Measurements from ENCODE around the gene GPN3. TPM values are rescaled to one million over a fixed set of nuclear protein-coding genes. Genes with fewer than 3 reads are reported as not detected.
"Not testable (repeated sequence)": the region's sequence is repeated elsewhere in the genome, so short reads cannot be mapped to it uniquely, and the experiment has no call there.

The GPN3 gene
- polyA plus RNA-seq, 1 donor from 2014 or later, result 23.8 TPM

- Histone ChIP-seq H3K4me2 (ENCODE audit: low read length) (no peak overlapping the region), H3K9me2 (ENCODE audit: insufficient read depth, low read length) (no peaks in the 10 kb centered on the region), H3K27ac (ENCODE audit: low read length) (no peak overlapping the region), H3K9ac (ENCODE audit: low read length) (no peak overlapping the region), H2AFZ (ENCODE audit: low read depth, low read length) (no peak overlapping the region), H3K9me3 (ENCODE audit: low read length) (no peaks in the 10 kb centered on the region), H3F3A (ENCODE audit: insufficient read depth, low read length, poor library complexity, severe bottlenecking) (no peaks in the 10 kb centered on the region), H3K4me3 (ENCODE audit: low read length) (no peak overlapping the region), H4K20me1 (ENCODE audit: insufficient read depth) (no peaks in the 10 kb centered on the region), H3K36me3 (ENCODE audit: insufficient read depth, low read length) (no peaks in the 10 kb centered on the region), H3K79me2 (replicated peaks; ENCODE audit: insufficient read depth, low read length) (no peaks in the 10 kb centered on the region), H3K27me3 (ENCODE audit: insufficient read depth, low read depth, low read length) (no peaks in the 10 kb centered on the region)
- no peak for TF ChIP-seq POLR2AphosphoS5 (IDR thresholded peaks at IDR 0.05)
- TF ChIP-seq MXI1 (conservative IDR thresholded peaks at IDR 0.05; ENCODE audit: poor library complexity, severe bottlenecking), result no peak
- TF ChIP-seq SMC3 (conservative IDR thresholded peaks at IDR 0.05; ENCODE audit: poor library complexity), result no peak
- TF ChIP-seq TAF1 (IDR thresholded peaks at IDR 0.05; ENCODE audit: low read depth), result no peak
- TF ChIP-seq REST (IDR thresholded peaks at IDR 0.05; ENCODE audit: borderline replicate concordance), result no peak
- TF ChIP-seq EZH2 (IDR thresholded peaks at IDR 0.05; ENCODE audit: borderline replicate concordance, insufficient read depth, low read length, poor library complexity, severe bottlenecking), result no peak
- TF ChIP-seq EP300 (conservative IDR thresholded peaks at IDR 0.05; ENCODE audit: poor library complexity, severe bottlenecking), result no peak
- no peak for TF ChIP-seq CTCF (IDR thresholded peaks at IDR 0.05; ENCODE audit: poor library complexity, severe bottlenecking)
- no peak for TF ChIP-seq RAD21 (conservative IDR thresholded peaks at IDR 0.05)
These were observed 46.8 kb downstream of the GPN3 start for GRCh38 chr12:110421159-110421661.

GRCh38 chr12:110420644-110421043 is 47.4 kb downstream of the GPN3 start:
- not testable (repeated sequence) for H2AFZ ChIP-seq (ENCODE audit: low read depth, low read length); H3K79me2 ChIP-seq (replicated peaks; ENCODE audit: insufficient read depth, low read length); H3K9ac ChIP-seq (ENCODE audit: low read length); H3K27me3 ChIP-seq (ENCODE audit: insufficient read depth, low read depth, low read length); H4K20me1 ChIP-seq (ENCODE audit: insufficient read depth); H3K4me2 ChIP-seq (ENCODE audit: low read length); H3K9me2 ChIP-seq (ENCODE audit: insufficient read depth, low read length); H3K9me3 ChIP-seq (ENCODE audit: low read length); H3K36me3 ChIP-seq (ENCODE audit: insufficient read depth, low read length); H3K27ac ChIP-seq (ENCODE audit: low read length); H3F3A ChIP-seq (ENCODE audit: insufficient read depth, low read length, poor library complexity, severe bottlenecking); H3K4me3 ChIP-seq (ENCODE audit: low read length)

GRCh38 chr12:110417113-110417512 is 50.9 kb downstream of the GPN3 start:
- H3K9ac ChIP-seq (ENCODE audit: low read length); H3K36me3 ChIP-seq (ENCODE audit: insufficient read depth, low read length); H3K9me2 ChIP-seq (ENCODE audit: insufficient read depth, low read length); H2AFZ ChIP-seq (ENCODE audit: low read depth, low read length); H3K4me3 ChIP-seq (ENCODE audit: low read length); H3K4me2 ChIP-seq (ENCODE audit: low read length); H3K27me3 ChIP-seq (ENCODE audit: insufficient read depth, low read depth, low read length); H3K27ac ChIP-seq (ENCODE audit: low read length); H3K79me2 ChIP-seq (replicated peaks; ENCODE audit: insufficient read depth, low read length); H3K9me3 ChIP-seq (ENCODE audit: low read length); H4K20me1 ChIP-seq (ENCODE audit: insufficient read depth); H3F3A ChIP-seq (ENCODE audit: insufficient read depth, low read length, poor library complexity, severe bottlenecking): not testable (repeated sequence)

- not testable (repeated sequence) for H3F3A ChIP-seq (ENCODE audit: insufficient read depth, low read length, poor library complexity, severe bottlenecking); H3K4me2 ChIP-seq (ENCODE audit: low read length); H3K36me3 ChIP-seq (ENCODE audit: insufficient read depth, low read length); H3K27ac ChIP-seq (ENCODE audit: low read length); H2AFZ ChIP-seq (ENCODE audit: low read depth, low read length); H4K20me1 ChIP-seq (ENCODE audit: insufficient read depth); H3K27me3 ChIP-seq (ENCODE audit: insufficient read depth, low read depth, low read length); H3K9me2 ChIP-seq (ENCODE audit: insufficient read depth, low read length); H3K4me3 ChIP-seq (ENCODE audit: low read length); H3K9me3 ChIP-seq (ENCODE audit: low read length); H3K79me2 ChIP-seq (replicated peaks; ENCODE audit: insufficient read depth, low read length); H3K9ac ChIP-seq (ENCODE audit: low read length)
These were observed 58.0 kb downstream of the GPN3 start for GRCh38 chr12:110410086-110410485.

- H3K27ac ChIP-seq (ENCODE audit: low read length); H3K4me3 ChIP-seq (ENCODE audit: low read length): not testable (repeated sequence)
These were observed 62.9 kb downstream of the GPN3 start for GRCh38 chr12:110405126-110405662.

More at GRCh38 chr12:110405126-110405662, 62.9 kb downstream of the GPN3 start:
- H3F3A ChIP-seq (ENCODE audit: insufficient read depth, low read length, poor library complexity, severe bottlenecking); H3K27me3 ChIP-seq (ENCODE audit: insufficient read depth, low read depth, low read length); H2AFZ ChIP-seq (ENCODE audit: low read depth, low read length); H4K20me1 ChIP-seq (ENCODE audit: insufficient read depth); H3K9me2 ChIP-seq (ENCODE audit: insufficient read depth, low read length); H3K9ac ChIP-seq (ENCODE audit: low read length); H3K9me3 ChIP-seq (ENCODE audit: low read length); H3K4me2 ChIP-seq (ENCODE audit: low read length); H3K36me3 ChIP-seq (ENCODE audit: insufficient read depth, low read length): not testable (repeated sequence)
- H3K79me2 ChIP-seq (replicated peaks; ENCODE audit: insufficient read depth, low read length), result peaks cover 15% of the 10 kb centered on the region

Data from neural cell (in vitro differentiated cells).